Measurements from ENCODE around the gene LEO1.
A peak's percentile ranks its signal among the peaks of the same experiment; 100 is the strongest.
"Not testable (repeated sequence)": the region's sequence is repeated elsewhere in the genome, so short reads cannot be mapped to it uniquely, and the experiment has no call there.

Gene LEO1

GRCh38 chr15:52003710-52004109 lies 32.1 kb upstream of the LEO1 start:
- DNase-seq (ENCODE audit: low spot score) = no peak

GRCh38 chr15:52003089-52003488 lies 31.5 kb upstream of the LEO1 start:
- not testable (repeated sequence) for DNase-seq (ENCODE audit: low spot score)

DNA sequence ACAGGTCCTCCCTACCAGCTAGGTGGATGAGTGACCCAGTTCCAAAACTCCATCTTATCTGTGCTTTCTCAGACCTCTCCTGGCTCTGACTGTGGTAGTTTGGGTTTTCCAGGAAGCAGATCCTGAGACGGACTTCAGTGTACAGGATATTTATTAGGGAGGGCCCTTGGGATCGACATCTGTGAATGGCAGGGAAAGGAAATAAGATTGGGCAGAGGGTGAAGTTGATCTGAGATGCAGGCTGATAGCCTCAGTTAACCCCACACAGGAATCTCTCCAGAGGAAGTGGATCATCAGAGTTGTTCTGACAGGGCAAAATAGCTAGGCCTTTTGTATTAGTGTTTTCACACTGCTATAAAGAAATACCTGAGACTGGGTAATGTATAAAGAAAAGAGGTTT lies 30.8 kb upstream of the LEO1 start:
- no peak for DNase-seq (ENCODE audit: low spot score)

- no peak for DNase-seq (ENCODE audit: low spot score)
Observed at GRCh38 chr15:51992953-51993352, 21.4 kb upstream of the LEO1 start.

GRCh38 chr15:51991141-51991540 lies 19.6 kb upstream of the LEO1 start:
- no peak for DNase-seq (ENCODE audit: low spot score)

DNA sequence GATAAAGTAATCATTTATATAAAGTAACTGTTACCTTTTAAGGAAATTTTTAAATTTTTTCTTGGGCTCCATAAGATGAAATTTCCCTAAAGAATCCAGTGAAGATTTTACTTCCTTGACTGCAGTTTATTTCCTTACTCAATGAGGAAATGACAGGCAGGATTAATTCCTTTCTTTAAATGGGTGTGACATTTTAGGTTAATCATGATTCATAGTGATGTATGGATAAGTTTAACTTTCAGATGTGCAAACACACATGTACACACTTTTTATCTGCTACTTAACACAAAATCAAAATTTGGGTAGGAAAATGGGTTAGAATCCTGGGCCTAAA lies 11.2 kb upstream of the LEO1 start:
- no peak for DNase-seq (ENCODE audit: low spot score)

DNA sequence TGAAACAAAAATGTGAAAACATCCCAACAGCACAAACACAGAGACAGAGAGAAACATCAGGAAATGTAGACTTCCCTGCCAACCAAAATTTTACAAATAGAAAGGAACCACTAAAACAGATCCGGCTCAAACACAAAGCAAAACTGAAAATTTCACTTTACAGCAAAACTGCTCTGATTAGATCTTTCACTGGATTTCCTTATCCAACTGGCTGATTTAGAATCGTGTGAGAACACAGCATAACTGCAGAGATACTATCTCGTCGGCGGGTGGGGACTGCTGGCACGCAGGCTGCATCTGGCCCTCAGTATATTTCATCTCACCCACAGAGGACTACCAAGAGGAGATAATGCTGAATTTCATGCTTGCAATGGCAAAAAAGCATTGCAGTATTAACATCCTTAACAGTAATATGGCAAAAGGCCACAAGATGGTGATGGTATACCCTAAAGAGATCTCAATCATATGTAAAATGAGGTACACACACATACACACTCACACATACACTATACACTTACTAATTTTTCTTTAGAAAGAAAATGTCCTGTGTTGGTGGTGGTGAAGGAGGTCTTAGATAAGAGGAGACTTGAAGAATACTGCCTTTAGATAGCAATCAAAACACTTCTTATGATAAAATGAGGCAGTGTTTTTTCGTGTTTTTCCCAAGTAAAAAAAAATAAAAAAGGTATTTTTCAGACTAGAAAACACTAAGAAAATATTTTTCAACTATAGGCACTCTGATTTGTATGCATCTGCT lies 10.6 kb upstream of the LEO1 start:
- DNase-seq (ENCODE audit: low spot score) = peak; percentile 72

DNA sequence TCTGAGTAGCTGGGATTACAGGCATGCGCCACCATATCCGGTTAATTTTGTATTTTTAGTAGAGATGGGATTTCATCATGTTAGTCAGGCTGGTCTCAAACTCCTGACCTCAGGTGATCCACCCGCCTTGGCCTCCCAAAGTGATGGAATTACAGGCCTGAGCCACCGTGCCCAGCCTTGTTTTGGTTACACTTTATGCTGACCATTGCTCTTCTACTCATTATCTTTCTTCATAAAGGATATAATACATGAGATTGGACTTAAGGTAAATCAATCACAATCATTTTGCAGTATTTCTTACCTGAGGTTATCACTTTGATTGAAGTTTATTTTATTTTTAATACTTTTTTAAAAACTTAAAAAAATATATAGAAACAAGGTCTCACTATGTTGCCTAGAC lies 2.2 kb upstream of the LEO1 start:
- DNase-seq (ENCODE audit: low spot score) = no peak

GRCh38 chr15:51973220-51973619 lies 1.6 kb upstream of the LEO1 start:
- DNase-seq (ENCODE audit: low spot score) = no peak

- DNase-seq (ENCODE audit: low spot score) = no peak
Observed at GRCh38 chr15:51971032-51971374, 575 bp downstream of the LEO1 start.

- no peak for DNase-seq (ENCODE audit: low spot score)
Observed at GRCh38 chr15:51970132-51970817, 1.3 kb downstream of the LEO1 start.

DNA sequence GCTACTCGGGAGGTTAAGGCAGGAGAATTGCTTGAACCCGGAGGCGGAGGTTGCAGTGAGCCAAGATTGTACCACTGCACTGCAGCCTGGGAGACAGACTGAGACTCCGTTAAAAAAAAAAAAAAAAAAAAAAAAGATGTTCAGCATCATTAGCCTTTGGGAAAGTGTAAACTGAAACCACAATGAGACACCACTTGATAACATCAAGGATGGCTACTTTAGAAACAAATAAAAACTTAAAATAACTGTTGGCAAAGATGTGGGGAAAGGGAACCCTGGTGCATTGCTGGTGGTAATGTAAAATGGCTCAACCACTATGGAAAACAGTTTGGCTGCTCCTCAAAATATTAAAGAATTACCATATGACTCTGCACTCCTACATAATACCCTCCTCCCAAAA lies 1.9 kb downstream of the LEO1 start:
- DNase-seq (ENCODE audit: low spot score) = no peak

DNA sequence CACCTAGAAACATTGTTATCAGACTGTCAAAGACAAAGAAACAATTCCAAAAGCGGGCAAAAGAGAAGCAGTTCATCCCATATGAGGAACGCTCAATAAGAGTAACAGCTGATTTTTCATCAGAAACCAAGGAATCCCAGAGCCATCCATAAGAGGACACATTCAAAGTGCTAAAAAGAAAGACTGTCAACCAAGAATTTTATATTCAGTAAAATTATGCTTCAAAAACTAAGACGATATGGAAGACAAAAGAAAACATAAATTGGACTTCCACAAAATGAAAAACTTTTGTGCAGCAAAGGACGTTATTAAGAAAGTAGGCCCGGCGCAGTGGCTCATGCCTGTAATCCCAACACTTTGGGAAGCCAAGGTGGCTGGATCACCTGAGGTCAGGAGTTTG lies 4.0 kb downstream of the LEO1 start:
- no peak for DNase-seq (ENCODE audit: low spot score)

- DNase-seq (ENCODE audit: low spot score) = no peak
Observed at GRCh38 chr15:51966192-51966591, 5.4 kb downstream of the LEO1 start.

GRCh38 chr15:51965691-51966090 lies 5.9 kb downstream of the LEO1 start:
- no peak for DNase-seq (ENCODE audit: low spot score)

DNA sequence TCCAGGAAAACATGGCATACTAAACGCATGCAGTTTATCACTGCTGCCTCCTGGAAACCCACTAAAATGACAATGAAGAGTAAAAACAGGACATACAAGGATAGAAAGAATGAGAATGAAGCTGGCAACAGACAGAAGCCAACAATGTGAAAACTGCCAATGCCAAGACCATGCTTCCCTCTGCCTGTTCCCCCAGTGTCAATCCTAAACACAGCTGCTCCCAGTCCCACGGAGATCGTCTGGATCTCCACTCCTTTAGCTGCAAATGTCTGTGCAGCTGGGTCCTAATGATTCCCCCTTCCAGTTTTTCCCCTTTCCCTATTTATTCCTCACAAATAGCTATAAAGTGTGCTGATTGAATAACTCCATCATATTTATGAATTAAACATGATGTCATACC lies 16.1 kb downstream of the LEO1 start:
- DNase-seq (ENCODE audit: low spot score) = no peak

DNA sequence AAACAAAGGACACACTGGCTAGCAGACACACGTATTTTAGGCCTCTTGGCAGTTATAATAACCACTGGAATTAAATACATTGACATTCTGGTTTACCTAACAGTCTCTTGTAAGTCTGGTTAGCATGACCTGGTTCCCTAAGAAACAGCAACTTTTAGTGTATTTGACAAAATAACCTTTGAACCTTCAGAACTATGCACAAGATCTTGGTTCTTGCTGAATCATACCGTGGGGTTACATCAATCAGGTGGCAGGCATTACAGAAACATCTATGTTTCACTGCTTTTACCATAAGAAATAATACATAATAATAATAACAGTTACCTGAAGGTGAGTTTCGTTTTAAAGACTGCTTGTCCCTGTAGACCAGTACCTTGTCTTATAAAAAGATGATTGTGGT lies 18.8 kb downstream of the LEO1 start:
- DNase-seq (ENCODE audit: low spot score) = no peak

GRCh38 chr15:51947124-51947523 lies 24.5 kb downstream of the LEO1 start:
- no peak for DNase-seq (ENCODE audit: low spot score)

DNA sequence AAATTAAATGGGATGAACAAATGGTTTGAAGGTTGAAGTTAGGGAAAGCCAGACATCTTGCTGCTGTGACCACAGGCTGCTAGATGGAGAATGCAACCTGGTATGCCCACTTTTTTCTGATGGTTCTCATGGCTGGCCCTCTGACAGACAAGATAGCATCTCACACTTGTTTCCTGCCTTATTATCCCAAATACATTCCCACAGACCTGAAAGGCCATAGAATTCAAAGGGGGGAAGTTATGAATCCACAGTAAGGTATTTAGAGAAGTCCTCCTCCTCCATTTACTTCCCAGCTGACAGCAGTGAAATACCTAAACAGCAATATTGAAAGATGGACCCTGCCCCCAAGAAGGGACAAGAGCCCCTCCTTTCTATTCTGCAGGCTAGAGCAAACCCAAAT lies 32.4 kb downstream of the LEO1 start:
- DNase-seq (ENCODE audit: low spot score) = no peak

- no peak for DNase-seq (ENCODE audit: low spot score)
Observed at GRCh38 chr15:51938286-51938685, 33.3 kb downstream of the LEO1 start.

DNA sequence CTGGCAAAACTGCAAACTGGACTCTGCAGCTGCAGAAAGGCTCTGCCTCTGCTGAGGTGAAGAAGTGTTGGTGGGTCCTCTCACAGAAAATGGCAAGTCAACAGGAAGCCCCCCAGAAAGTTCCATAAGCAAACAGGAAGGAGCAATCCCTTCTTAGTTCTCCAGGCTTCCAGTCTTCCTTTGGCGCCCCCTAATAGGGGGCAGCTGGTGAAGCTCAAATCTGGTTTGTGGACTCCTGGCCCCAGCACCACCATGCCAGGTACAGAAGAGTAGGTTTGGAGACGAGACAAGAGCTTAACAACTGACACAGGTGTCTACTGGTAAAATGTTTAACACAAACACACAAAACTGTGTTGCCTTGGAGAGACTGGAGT lies 35.5 kb downstream of the LEO1 start:
- DNase-seq (ENCODE audit: low spot score) = no peak

DNA sequence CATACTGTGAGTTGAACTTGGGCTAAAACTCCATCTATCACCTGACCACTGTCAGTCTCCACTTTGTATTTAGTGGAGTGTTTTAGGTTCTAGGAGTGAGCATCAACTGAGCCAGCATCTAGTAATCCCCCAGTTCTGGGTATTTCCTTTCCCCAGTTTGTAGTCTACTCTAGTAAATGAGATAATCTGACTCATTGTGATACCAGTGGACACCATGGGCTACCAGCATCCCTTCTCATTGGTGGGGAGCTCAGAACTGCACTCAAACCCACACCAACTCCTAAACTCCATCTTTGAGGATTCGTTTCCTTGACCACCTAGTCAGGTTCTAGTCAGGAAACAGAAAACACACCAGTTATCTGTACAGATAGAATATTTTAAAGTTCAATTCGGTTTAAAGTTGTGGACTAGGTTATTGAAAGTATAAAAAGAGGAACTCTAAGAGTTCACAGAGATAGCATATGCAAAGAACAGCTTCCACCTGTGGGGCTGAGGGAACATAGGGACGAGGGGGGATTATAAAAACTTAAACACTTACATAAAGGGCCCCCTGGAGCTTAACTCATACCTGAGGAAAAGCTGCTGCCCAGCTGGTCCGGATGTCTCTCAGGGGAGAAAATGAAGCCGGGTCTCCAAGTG lies 36.0 kb downstream of the LEO1 start:
- peak; percentile 54 for DNase-seq (ENCODE audit: low spot score)

GRCh38 chr15:51932161-51932560 lies 39.4 kb downstream of the LEO1 start:
- DNase-seq (ENCODE audit: low spot score) = no peak

DNA sequence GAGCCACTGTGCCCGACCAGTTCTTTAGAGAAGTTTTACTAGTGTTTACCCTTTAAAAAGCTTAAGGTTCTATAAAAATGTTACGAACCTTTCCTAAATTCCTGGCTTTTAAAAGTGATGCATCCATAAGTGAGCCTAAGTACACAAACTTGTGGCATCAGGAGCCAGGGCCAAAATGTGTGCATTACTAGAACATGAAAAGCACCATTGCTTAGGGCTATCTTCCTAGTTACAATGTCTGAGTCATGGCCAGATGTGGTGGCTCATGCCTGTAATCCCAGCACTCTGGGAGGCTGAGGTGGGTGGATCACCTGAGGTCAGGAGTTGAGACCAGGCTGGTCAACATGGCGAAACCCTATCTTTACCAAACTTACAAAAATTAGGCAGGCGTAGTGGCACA lies 39.9 kb downstream of the LEO1 start:
- no peak for DNase-seq (ENCODE audit: low spot score)

Measured in germinal center (tissue), 1 donor.